GM20000 (cell line): ENCODE results near the gene KCNIP1.

Experiments used
- DNase-seq: peaks from one replicate; pipeline ENCODE4 v3.0.0; 2012; ENCODE audit warnings: low spot score
- TF ChIP-seq, protein P1 (sequence below): IDR thresholded peaks from 2 replicates; pipeline ENCODE4 v1.5.1; 2012; ENCODE audit warnings: mild to moderate bottlenecking, control low read depth; ENCODE audit errors: extremely low read depth, missing control alignments

The KCNIP1 gene

DNA sequence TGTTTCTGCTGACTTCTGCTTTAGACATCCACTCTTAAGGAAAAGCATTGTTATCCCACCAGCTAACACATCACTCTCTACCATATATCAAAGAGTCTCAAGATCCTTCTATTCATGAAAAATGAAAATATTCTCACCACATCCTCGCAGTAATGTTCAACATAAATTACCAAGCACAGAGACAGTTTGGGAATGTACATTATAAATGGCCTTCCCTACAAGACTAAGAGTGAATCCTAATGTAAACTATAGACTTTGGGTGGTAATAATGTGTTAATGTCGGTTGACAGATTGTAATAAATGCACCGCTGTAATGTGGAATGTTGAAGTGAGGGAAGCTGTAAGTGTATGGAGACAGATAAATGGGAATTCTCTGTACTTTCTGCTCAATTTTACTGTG is 27.1 kb upstream of the KCNIP1 start:
- TF ChIP-seq, protein P1, sequence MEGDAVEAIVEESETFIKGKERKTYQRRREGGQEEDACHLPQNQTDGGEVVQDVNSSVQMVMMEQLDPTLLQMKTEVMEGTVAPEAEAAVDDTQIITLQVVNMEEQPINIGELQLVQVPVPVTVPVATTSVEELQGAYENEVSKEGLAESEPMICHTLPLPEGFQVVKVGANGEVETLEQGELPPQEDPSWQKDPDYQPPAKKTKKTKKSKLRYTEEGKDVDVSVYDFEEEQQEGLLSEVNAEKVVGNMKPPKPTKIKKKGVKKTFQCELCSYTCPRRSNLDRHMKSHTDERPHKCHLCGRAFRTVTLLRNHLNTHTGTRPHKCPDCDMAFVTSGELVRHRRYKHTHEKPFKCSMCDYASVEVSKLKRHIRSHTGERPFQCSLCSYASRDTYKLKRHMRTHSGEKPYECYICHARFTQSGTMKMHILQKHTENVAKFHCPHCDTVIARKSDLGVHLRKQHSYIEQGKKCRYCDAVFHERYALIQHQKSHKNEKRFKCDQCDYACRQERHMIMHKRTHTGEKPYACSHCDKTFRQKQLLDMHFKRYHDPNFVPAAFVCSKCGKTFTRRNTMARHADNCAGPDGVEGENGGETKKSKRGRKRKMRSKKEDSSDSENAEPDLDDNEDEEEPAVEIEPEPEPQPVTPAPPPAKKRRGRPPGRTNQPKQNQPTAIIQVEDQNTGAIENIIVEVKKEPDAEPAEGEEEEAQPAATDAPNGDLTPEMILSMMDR = no peak
- DNase-seq = no peak

- DNase-seq = no peak
- TF ChIP-seq, protein P1 = no peak
Measured at GRCh38 chr5:170477906-170478305, 25.9 kb upstream of the KCNIP1 start.

GRCh38 chr5:170478306-170478705 is 25.5 kb upstream of the KCNIP1 start:
- no peak for DNase-seq
- TF ChIP-seq, protein P1 = no peak

DNA sequence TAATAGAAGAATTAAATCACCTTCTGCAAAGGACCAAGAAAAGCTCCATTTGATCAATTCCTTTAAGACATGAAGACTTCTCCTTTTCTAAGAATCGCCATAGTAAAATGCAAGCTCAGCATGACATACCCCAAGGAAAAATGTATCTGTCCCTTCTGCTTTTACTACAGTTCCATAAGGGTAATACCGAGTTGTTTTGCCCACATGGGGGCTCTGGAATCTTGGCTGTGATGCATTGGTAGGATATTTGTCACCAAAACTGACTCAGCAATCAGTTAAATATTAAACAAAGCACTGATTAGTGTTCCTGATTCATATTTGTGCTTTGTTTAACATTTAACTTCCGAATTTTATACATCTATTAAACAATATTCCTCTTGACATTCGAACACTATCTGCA is 24.3 kb upstream of the KCNIP1 start:
- TF ChIP-seq, protein P1 = no peak
- no peak for DNase-seq

- DNase-seq = no peak
- TF ChIP-seq, protein P1 = no peak
Measured at GRCh38 chr5:170480260-170480659, 23.6 kb upstream of the KCNIP1 start.

DNA sequence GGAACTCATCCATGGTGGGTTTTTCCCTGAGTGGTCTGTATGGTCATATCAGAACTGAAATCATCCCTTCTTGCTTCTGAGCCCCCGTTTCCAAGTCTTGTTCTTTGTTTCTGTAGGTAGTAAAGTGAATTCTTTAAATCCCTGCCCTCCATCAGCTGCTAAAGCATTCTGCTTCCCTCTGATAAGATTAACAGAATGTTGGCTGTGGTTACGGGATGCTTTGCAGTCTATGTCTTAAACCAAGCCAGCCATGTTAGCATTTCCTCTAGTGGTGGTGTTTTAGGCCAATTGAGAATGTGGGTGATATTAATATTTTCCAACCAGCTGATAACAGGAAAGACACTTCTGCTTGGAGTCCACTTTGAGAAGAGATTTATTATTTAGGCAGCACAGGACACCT is 22.0 kb upstream of the KCNIP1 start:
- TF ChIP-seq, protein P1 = no peak
- DNase-seq = no peak

DNA sequence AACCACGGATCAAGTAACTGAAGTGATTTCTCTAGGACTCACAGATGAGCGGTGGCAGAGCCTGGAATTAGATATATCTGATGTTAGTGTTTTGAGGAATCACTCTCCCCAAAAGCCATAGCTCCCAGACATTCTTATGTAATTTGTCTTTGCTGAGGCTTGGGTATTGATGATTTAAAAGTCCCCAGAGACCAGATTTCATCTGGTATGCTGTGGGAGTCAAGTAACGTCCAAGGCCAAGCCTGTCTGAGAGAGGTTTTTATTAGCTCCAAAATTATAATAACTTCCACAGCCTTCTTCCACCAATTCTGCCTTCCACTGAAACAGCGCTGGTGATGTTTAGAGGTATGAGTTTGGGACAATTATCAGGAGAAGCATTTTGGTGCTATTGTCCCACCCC is 21.3 kb upstream of the KCNIP1 start:
- no peak for DNase-seq
- TF ChIP-seq, protein P1 = no peak
